IMR-90 (cell line): Measurements from ENCODE around the gene ALCAM. TPM values are rescaled to one million over a fixed set of nuclear protein-coding genes. Genes with fewer than 3 reads are reported as not detected.
A peak's percentile ranks its signal among the peaks of the same experiment; 100 is the strongest.

Experiments used
- ATAC-seq: fragments of 200-7000 bp; cut with Tn5 transposase; 2 replicates; pipeline ENCODE4 v1.9.1; 2020; ENCODE audit warnings: low read depth, mild to moderate bottlenecking, moderate library complexity
- BruUV-seq: library from RNA; stranded (reverse); fragments of 400-500 nt; replicated peaks from 2 replicates; lab custom pipeline; 2021; lab: Mats Ljungman, UMichigan
- CTCF ChIA-PET: fragments of 300-600 bp; formaldehyde crosslinking; extraction: SDS; loops from one replicate; lab custom pipeline; 2021; ENCODE audit warnings: antibody characterized with exemption; lab: Yijun Ruan, JAX
- POLR2A ChIA-PET: fragments of 300-600 bp; sonication (Branson Sonifier 250); formaldehyde crosslinking; loops from one replicate; lab custom pipeline; 2022; ENCODE audit warnings: antibody characterized with exemption; ENCODE audit not compliant: unreplicated experiment; lab: Charles Lee
- DNase-seq: peaks from one replicate; pipeline ENCODE4 v3.0.0; 2013
- H2AFZ ChIP-seq: replicated peaks from 2 replicates; pipeline ENCODE3; 2013; ENCODE audit warnings: low read length, mild to moderate bottlenecking; ENCODE audit not compliant: poor library complexity
- H2AK5ac ChIP-seq: 2 replicates; pipeline ENCODE4 v1.6.1; 2013; ENCODE audit warnings: low read depth, low read length, inconsistent platforms
- H2AK9ac ChIP-seq: replicated peaks from 2 replicates; pipeline ENCODE3; 2013; ENCODE audit warnings: mild to moderate bottlenecking, low read depth, low read length, moderate library complexity; ENCODE audit not compliant: poor library complexity
- H2BK120ac ChIP-seq: 2 replicates; pipeline ENCODE4 v1.6.1; 2013; ENCODE audit warnings: low read depth, low read length, inconsistent platforms
- H2BK15ac ChIP-seq: 3 replicates; pipeline ENCODE4 v1.6.1; 2013; ENCODE audit warnings: low read depth, low read length, inconsistent platforms
- H2BK20ac ChIP-seq: 2 replicates; pipeline ENCODE4 v1.6.1; 2013; ENCODE audit warnings: low read depth, mild to moderate bottlenecking, inconsistent platforms, low read length, moderate library complexity
- H2BK5ac ChIP-seq: 2 replicates; pipeline ENCODE4 v1.6.1; 2013; ENCODE audit warnings: mild to moderate bottlenecking, low read depth, low read length, inconsistent platforms; ENCODE audit not compliant: poor library complexity, severe bottlenecking
- H3K14ac ChIP-seq: replicated peaks from 2 replicates; pipeline ENCODE4 v1.6.1; 2013; ENCODE audit warnings: low read depth, low read length, inconsistent platforms
- H3K18ac ChIP-seq: 2 replicates; pipeline ENCODE4 v1.6.1; 2013; ENCODE audit warnings: low read depth, low read length, control low read depth
- H3K23ac ChIP-seq: 2 replicates; pipeline ENCODE4 v1.6.1; 2013; ENCODE audit warnings: low read depth, low read length, inconsistent platforms
- H3K27ac ChIP-seq: 2 replicates; pipeline ENCODE4 v1.5.1; 2013; ENCODE audit warnings: mild to moderate bottlenecking, control low read depth, low read length; ENCODE audit not compliant: insufficient read depth
- H3K27me3 ChIP-seq: 2 replicates; pipeline ENCODE4 v1.6.1; 2013; ENCODE audit warnings: low read length; ENCODE audit not compliant: control insufficient read depth, insufficient read depth
- H3K36me3 ChIP-seq: 2 replicates; pipeline ENCODE4 v1.6.1; 2013; ENCODE audit warnings: low read length, mixed read lengths; ENCODE audit not compliant: control insufficient read depth, insufficient read depth
- H3K4ac ChIP-seq: 2 replicates; pipeline ENCODE4 v1.6.1; 2013; ENCODE audit warnings: low read depth, low read length, inconsistent platforms
- H3K4me1 ChIP-seq: 2 replicates; pipeline ENCODE4 v1.6.1; 2013; ENCODE audit warnings: low read length, mixed read lengths; ENCODE audit not compliant: control insufficient read depth, insufficient read depth
- H3K4me2 ChIP-seq: 2 replicates; pipeline ENCODE4 v1.6.1; 2013; ENCODE audit warnings: low read depth, mild to moderate bottlenecking, control low read depth, low read length, moderate library complexity
- H3K4me3 ChIP-seq: 2 replicates; pipeline ENCODE4 v1.5.1; 2013; ENCODE audit warnings: low read depth, mild to moderate bottlenecking, control low read depth, low read length, moderate library complexity; ENCODE audit not compliant: insufficient read depth
- H3K56ac ChIP-seq: 2 replicates; pipeline ENCODE4 v1.6.1; 2013; ENCODE audit warnings: low read length, inconsistent platforms; ENCODE audit not compliant: insufficient read depth; ENCODE audit errors: extremely low read depth
- H3K79me1 ChIP-seq, 2 experiments: 2 replicates each; pipeline ENCODE4 v1.6.1; 2013; ENCODE audit warnings: low read length in 2 of 2, inconsistent platforms in 1 of 2, low read depth in 1 of 2
- H3K9ac ChIP-seq: 2 replicates; pipeline ENCODE4 v1.6.1; 2013; ENCODE audit warnings: low read depth, low read length, control low read depth
- H3K9me1 ChIP-seq: 2 replicates; pipeline ENCODE4 v1.6.1; 2013; ENCODE audit warnings: low read length, inconsistent platforms; ENCODE audit not compliant: insufficient read depth
- H3K9me3 ChIP-seq: 2 replicates; pipeline ENCODE4 v1.6.1; 2013; ENCODE audit warnings: low read length; ENCODE audit not compliant: control insufficient read depth, insufficient read depth
- H4K20me1 ChIP-seq: 2 replicates; pipeline ENCODE4 v1.6.1; 2013; ENCODE audit warnings: low read length, inconsistent platforms; ENCODE audit not compliant: insufficient read depth
- H4K5ac ChIP-seq: 2 replicates; pipeline ENCODE4 v1.6.1; 2013; ENCODE audit warnings: mild to moderate bottlenecking, low read depth, low read length, control low read depth
- H4K8ac ChIP-seq, 2 experiments: 2 replicates each; pipeline ENCODE4 v1.6.1; 2013; ENCODE audit warnings: low read depth in 2 of 2, low read length in 2 of 2, control low read depth in 1 of 2, inconsistent platforms in 1 of 2
- H4K91ac ChIP-seq: 2 replicates; pipeline ENCODE4 v1.6.1; 2013; ENCODE audit warnings: low read depth, low read length, inconsistent platforms; ENCODE audit not compliant: insufficient read depth
- CEBPB ChIP-seq: IDR thresholded peaks from 2 replicates; pipeline ENCODE4 v1.6.1; 2012; ENCODE audit warnings: low read depth, low read length, improper control_type of control experiment
- CHD1 ChIP-seq: IDR thresholded peaks from 2 replicates; pipeline ENCODE4 v1.6.1; 2012; ENCODE audit warnings: low read depth, low read length, improper control_type of control experiment
- POLR2A ChIP-seq: IDR thresholded peaks from 2 replicates; pipeline ENCODE4 v1.6.1; 2012; ENCODE audit warnings: mild to moderate bottlenecking, low read depth, low read length
- RAD21 ChIP-seq: IDR thresholded peaks from 2 replicates; pipeline ENCODE4 v1.6.1; 2012; ENCODE audit warnings: low read length, improper control_type of control experiment
- RFX5 ChIP-seq: IDR thresholded peaks from 2 replicates; pipeline ENCODE4 v1.8.0; 2012; ENCODE audit warnings: low read depth, mild to moderate bottlenecking, low read length, moderate library complexity
- WGBS, 2 experiments: methylation state at CpG; one replicate each; pipeline versions ENCODE4 v1.1.5 to v1.1.7; 2013; ENCODE audit warnings: missing lambda C conversion rate in 2 of 2; ENCODE audit not compliant: insufficient read length in 1 of 2; ENCODE audit errors: extremely low coverage in 2 of 2; 5-methylcytosine and 5-hydroxymethylcytosine counted together
- dilution Hi-C: fragments of 300-500 bp; cut with HindIII; formaldehyde crosslinking; loops from one replicate; pipeline ENCODE4 v1.14.3; 2018; ENCODE audit warnings: low sequenced_read_pairs; ENCODE audit not compliant: unreplicated experiment
- in situ Hi-C: fragments of 300-500 bp; cut with MboI; formaldehyde crosslinking; loops from 3 replicates; pipeline ENCODE4 v1.14.3; 2019; ENCODE audit warnings: low sequenced_read_pairs, inconsistent platforms, mixed read lengths
- intact Hi-C: fragments of 100-400 bp; cut with micrococcal nuclease; formaldehyde crosslinking; loops from 2 replicates; pipeline ENCODE4 v1.10.0; 2022
- polyA plus RNA-seq, 3 experiments: library from polyadenylated mRNA; depleted of rRNA; stranded (reverse); fragments of >200 nt; gene quantifications; 2 replicates each; pipeline ENCODE4 v1.2.3, GENCODE V29; 2012; ENCODE audit warnings: low replicate concordance in 1 of 3
- total RNA-seq: library from RNA; depleted of rRNA; stranded (reverse); fragments of >200 nt; gene quantifications from 2 replicates; pipeline ENCODE4 v1.2.3, GENCODE V29; 2012
- TF ChIP-seq, protein P1 (sequence below): fragments of 150-350 bp; IDR thresholded peaks from 2 replicates; pipeline ENCODE4 v1.6.1; 2017; ENCODE audit warnings: mild to moderate bottlenecking, antibody characterized with exemption, low read length, low read depth
- TF ChIP-seq, protein P2 (sequence below): conservative IDR thresholded peaks from 2 replicates; pipeline ENCODE4 v1.5.1; 2012; ENCODE audit warnings: mild to moderate bottlenecking, low read depth, low read length, improper control_type of control experiment

ALCAM gene
- total and polyA plus RNA-seq, 2 of the 4 experiments (the other 2 are of a cell fraction): 117 to 423 TPM

DNA sequence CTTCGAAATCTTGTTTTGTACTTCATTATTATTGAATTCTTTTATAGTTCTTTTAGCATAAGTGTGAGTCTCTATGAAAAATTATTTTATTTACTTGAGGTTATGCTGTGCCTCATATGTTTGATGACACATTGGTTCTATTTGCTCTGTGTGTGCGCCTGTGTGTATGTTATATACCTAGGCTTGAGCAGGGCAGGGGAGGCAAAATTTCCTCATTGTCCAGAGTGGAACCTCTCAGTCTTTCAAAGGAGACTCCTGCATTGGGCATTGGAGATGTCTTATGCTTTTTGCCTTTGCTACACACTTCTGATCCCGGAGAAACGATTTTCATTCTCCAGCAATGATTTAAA, 58.4 kb downstream of the ALCAM start:
- Histone ChIP-seq H3K14ac (0 out of 2 replicates have a peak overlapping the region, but pooled peaks have one; percentile 14), H3K4me2 (no peak overlapping the region; the same call in 1 of the 2 replicates), H3K23ac (peak overlapping the region; percentile 58), H2BK5ac (peak overlapping the region; percentile 15), H3K27ac (no peak overlapping the region), H3K27me3 (no peaks in the 10 kb centered on the region), H3K4me1 (peaks cover 5% of the 10 kb centered on the region; the same call in 1 of the 2 replicates), H3K4me3 (no peak overlapping the region), H4K91ac (no peak overlapping the region; the same call in 1 of the 2 replicates), H2BK15ac (no peak overlapping the region), H3K36me3 (no peaks in the 10 kb centered on the region), H2AFZ (no peak overlapping the region), H3K9ac (no peak overlapping the region), H2AK9ac (no peak overlapping the region), H3K18ac (peak overlapping the region; percentile 78; the same call in 1 of the 2 replicates), H3K9me1 (peaks cover 5% of the 10 kb centered on the region; the same call in 1 of the 2 replicates), H4K8ac (peak overlapping the region in 1 of 2 experiments; percentile 72; a peak in 1 of 4 replicates), H2BK120ac (peak overlapping the region; percentile 80), H2AK5ac (no peak overlapping the region), H4K5ac (peak overlapping the region; percentile 75; the same call in 1 of the 2 replicates), H3K4ac (0 out of 2 replicates have a peak overlapping the region, but pooled peaks have one; percentile 36), H3K56ac (no peak overlapping the region), H2BK20ac (peak overlapping the region; percentile 50; the same call in 1 of the 2 replicates), H4K20me1 (0 out of 2 replicates have a peak, but pooled peaks cover 4% of the 10 kb centered on the region), H3K79me1 (peaks cover 22 to 42% of the 10 kb centered on the region in 2 experiments), H3K9me3 (no peaks in the 10 kb centered on the region)
- DNase-seq (no peak), ATAC-seq (no peak)
- dilution Hi-C loops: no loop called here
- ChIA-PET POLR2A (no interaction called here), CTCF (no interaction called here)
- in situ Hi-C loops: no loop called here
- no CpG with 5 or more reads among the region's 4 CpGs for WGBS, 2 experiments
- intact Hi-C loops: no loop called here
- TF ChIP-seq CEBPB: no peak
- TF ChIP-seq, protein P1, sequence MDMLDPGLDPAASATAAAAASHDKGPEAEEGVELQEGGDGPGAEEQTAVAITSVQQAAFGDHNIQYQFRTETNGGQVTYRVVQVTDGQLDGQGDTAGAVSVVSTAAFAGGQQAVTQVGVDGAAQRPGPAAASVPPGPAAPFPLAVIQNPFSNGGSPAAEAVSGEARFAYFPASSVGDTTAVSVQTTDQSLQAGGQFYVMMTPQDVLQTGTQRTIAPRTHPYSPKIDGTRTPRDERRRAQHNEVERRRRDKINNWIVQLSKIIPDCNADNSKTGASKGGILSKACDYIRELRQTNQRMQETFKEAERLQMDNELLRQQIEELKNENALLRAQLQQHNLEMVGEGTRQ: no peak
- no peak for TF ChIP-seq RFX5
- no peak for TF ChIP-seq CHD1
- TF ChIP-seq, protein P2, sequence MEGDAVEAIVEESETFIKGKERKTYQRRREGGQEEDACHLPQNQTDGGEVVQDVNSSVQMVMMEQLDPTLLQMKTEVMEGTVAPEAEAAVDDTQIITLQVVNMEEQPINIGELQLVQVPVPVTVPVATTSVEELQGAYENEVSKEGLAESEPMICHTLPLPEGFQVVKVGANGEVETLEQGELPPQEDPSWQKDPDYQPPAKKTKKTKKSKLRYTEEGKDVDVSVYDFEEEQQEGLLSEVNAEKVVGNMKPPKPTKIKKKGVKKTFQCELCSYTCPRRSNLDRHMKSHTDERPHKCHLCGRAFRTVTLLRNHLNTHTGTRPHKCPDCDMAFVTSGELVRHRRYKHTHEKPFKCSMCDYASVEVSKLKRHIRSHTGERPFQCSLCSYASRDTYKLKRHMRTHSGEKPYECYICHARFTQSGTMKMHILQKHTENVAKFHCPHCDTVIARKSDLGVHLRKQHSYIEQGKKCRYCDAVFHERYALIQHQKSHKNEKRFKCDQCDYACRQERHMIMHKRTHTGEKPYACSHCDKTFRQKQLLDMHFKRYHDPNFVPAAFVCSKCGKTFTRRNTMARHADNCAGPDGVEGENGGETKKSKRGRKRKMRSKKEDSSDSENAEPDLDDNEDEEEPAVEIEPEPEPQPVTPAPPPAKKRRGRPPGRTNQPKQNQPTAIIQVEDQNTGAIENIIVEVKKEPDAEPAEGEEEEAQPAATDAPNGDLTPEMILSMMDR: no peak
- no peak for TF ChIP-seq POLR2A
- TF ChIP-seq RAD21: no peak
- BruUV-seq: no TSS peak
